ENCODE results near the gene LIPN.
"Not testable (repeated sequence)": the region's sequence is repeated elsewhere in the genome, so short reads cannot be mapped to it uniquely, and the experiment has no call there.

LIPN gene

GRCh38 chr10:88759366-88760101 is at the start of gene LIPN:
Gene LIPN (plus strand): TSS chr10:88760020. CDS start chr10:88761406, 1,386 bp downstream.
- DNase-seq, result no peak

DNA sequence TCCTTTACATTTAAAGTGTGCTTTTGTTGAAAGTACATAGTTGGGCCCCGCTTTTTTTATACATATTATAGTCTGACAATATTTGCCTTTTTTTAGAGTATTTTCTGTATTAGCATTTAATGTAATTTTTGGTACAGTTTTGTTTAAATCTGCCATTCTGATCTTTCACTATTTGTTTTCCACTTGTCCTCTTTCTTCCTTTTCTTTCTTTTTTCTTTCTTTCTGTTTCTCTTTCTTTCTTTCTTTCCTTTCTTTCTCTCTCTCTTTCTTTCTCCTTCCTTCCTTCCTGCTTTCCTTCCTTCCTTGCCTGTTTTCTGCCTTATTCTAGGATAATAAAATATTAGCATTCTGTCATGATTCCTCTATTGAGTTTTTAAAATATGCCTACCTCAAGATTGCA is 44.3 kb upstream of the LIPN start:
- DNase-seq, result no peak

- DNase-seq, result no peak
These were observed 38.4 kb upstream of the LIPN start for GRCh38 chr10:88721392-88721791.

- DNase-seq, result no peak
These were observed 34.0 kb upstream of the LIPN start for GRCh38 chr10:88725798-88726197.

DNA sequence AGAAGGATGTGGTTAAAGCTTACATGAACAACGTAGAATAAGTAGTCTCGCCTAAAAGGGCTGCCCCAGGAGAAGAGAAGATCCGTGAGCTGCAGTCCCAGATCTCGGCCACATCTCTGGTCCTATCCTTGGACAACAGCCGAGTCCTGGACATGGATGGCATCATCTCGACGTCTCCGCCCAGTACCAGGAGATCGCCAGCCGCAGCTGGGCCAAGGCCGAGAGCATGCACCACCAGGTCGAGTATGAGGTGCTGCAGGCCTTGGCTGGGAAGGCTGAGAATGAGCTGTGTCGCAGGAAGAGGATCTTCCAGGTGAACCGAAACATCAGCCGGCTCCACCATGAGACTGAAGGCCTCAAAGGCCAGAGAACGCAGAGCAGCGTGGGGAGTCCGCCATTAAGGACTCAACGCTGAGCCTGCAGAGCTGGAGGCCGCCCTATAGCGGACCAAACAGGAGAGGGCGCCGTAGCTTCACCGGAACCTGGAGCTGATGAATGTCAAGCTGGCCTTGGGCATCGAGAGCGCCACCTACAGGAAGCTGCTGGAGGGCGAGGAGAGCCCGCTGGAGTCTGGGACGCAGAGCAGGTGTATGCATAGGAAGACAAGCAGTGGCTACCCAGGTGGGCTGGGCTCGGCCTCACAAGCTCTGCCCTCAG is 31.6 kb upstream of the LIPN start:
- DNase-seq, result no peak

GRCh38 chr10:88730864-88731263 is 29.0 kb upstream of the LIPN start:
- no peak for DNase-seq

GRCh38 chr10:88731296-88731695 is 28.5 kb upstream of the LIPN start:
- no peak for DNase-seq

GRCh38 chr10:88733215-88733614 is 26.6 kb upstream of the LIPN start:
- no peak for DNase-seq

GRCh38 chr10:88735661-88736060 is 24.2 kb upstream of the LIPN start:
- DNase-seq, result no peak

- DNase-seq, result not testable (repeated sequence)
These were observed 17.9 kb upstream of the LIPN start for GRCh38 chr10:88741921-88742320.

DNA sequence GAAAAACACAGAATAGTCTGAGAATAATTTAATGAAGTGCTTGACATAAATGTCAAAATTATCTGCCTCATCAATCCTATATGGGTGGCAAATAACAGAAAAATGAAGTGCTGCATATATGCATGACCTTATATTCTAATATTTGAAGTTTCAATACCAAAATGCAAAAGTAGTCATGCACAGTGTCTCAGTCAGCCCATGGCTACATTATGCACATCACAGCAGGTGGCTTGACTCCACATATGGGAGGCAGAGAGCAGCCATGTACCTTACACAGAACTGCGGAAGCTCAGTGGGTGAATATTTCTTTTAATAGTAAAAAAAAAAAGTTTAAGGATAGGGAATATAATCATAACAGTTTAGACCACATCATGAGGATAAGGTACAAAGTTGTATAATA is 17.4 kb upstream of the LIPN start:
- DNase-seq, result no peak

DNA sequence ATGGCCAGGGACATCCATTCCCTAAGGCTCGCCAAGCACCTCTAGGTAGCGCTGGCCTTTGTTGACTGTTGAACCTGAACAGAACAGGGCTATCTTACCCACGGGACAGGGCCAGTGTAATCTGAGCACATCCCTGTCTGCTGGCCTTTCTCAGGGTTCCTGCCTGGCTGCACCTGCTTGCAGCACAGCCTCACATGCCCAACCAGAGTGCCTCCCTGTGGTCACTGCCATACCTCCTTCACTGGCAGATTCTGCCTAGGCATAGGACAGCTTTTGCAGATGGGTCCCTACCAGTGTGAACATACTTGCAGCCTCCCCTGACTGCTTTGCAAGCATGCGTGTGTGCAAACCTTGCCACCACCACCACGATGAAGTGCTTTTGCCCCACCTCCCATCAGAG is 15.8 kb upstream of the LIPN start:
- no peak for DNase-seq

DNA sequence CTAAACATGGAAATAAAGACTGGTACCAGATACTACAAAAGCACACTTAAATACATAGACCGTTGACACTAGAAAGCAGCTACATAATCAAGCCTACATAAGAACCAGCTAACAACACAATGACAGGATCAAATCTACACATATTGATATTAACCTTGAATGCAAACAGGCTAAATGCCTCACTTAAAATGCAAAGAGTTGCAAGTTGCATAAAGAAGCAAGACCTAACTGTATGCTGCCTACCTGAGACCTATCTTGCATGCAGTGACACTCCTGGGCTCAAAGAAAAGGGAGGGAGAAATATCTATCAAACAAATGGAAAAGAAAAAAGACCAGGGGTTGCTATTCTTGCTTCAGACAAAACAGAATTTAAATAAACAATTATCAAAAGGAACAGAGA is 14.2 kb upstream of the LIPN start:
- DNase-seq, result no peak

DNA sequence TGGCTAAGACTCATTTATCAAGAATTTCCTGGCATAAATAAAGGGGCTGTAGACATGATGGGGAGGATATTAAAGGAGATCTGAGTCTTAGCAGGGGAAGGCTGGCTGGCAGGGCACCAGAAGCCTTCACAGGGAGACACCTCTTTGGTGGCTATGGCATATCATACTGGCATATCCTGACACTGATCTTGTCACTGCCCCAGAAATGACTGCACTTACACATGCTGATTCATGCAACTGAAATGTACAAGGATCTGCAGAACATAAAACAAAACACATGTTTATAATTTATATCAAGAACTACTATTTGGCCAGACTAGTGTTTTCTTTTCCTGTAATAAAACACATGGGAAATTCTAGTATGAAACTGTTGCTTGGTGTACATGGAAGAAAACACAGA is 5.5 kb upstream of the LIPN start:
- no peak for DNase-seq

DNA sequence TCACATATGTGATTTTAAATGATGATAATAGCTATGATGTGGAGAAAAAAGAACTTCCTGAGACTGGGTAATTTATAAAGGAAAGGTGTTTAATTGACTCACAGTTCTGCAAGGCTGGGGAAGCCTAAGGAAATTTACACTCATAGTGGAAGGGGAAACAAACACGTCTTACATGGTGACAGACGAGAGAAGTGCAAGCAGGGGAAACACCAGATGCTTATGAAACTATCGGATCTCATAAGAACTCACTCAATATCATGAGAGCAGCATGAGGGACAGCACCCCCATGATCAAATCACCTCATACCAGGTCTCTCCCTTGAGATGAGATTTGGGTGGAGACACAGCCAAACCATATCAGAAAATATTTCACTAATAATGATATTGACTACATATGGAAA is 4.1 kb upstream of the LIPN start:
- no peak for DNase-seq

DNA sequence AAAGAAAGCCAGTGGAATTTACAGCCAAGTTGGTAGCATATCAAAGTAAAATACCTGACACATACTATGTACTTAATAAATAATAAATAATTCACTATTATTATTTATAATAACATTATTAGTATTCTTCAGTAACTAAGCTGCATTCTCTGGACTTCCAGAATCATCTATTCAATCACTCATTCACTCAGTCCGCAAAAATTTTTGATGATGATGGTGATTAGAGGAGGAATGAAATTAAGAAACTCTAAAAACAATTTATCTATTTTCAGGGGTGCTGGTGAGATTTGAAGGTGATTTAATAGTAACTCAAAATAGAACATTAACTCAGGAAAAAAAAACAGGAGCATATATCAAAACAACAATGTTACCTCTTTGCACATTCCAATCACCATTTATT is 3.2 kb upstream of the LIPN start:
- no peak for DNase-seq

GRCh38 chr10:88762906-88763305 is 3.1 kb downstream of the LIPN start:
- DNase-seq, result no peak

DNA sequence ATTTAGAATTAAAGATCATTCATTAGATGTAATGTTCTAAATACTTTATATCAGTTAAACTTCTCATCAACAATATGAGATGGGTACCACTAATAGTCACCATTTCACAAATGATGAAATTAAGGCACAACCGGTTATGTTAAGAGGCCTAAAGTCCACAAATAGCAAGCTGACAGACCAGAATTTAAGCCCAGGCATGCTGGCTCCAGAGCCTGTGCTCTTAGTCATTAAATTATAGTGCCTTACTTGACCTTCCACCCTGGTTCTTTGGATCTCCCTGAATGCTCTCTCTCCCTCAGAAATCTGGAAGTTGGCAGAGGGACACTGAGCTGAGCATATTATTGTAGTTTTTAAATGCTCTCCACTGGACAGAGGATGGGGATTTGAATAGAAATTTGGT is 3.6 kb downstream of the LIPN start:
- no peak for DNase-seq

GRCh38 chr10:88764110-88764509 is 4.3 kb downstream of the LIPN start:
- no peak for DNase-seq

GRCh38 chr10:88765816-88766215 is 6.0 kb downstream of the LIPN start:
- DNase-seq, result no peak

- no peak for DNase-seq
These were observed 9.6 kb downstream of the LIPN start for GRCh38 chr10:88769384-88769783.

- no peak for DNase-seq
These were observed 21.4 kb downstream of the LIPN start for GRCh38 chr10:88781206-88781605.

DNA sequence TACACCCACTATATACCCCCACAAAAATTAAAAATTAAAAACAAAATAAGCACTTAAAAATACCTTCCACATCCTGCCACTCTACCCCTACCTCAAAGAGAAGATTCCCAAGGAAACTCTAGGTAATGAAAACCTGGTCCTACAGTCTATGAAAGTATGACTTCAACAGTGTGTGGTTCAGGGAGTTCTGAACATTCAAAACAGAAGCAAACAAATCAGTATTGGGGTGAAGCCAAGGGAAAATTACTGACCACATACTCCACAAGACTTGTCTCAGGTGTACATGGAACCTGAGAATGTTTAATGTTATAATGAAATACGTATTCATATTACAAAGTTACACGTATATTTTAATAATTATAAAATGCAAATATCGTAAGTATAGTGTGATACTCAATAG is 22.4 kb downstream of the LIPN start:
- no peak for DNase-seq

DNA sequence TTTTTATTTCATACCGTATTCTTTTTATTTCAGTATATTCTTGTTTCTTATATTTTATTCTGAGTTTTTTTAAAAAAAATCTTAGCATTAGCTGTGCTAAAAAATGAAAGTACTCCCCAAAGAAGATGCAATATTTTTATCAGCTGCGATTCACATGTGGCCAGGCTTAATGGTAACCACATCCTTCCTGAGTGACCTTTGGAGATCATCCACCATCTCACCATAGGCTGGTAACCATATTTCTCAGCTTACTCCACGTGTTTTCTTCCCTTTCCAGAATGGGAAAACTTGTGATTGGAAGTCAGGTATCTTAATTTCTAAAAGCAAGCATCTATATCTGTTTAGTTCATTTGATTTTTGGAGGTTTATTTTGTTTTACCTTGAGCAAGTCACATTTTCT is 23.9 kb downstream of the LIPN start:
- no peak for DNase-seq
